Left colon (tissue), 2 donors: ENCODE measurements around the gene ITGA1. TPM values are rescaled to one million over a fixed set of nuclear protein-coding genes. Genes with fewer than 3 reads are reported as not detected.

Experiments used
- ATAC-seq: fragments of 200-7000 bp; cut with Tn5 transposase; one replicate; pipeline ENCODE4 v1.9.1; 2020; ENCODE audit warnings: mild to moderate bottlenecking, moderate library complexity
- DNase-seq, 2 donors: peaks; one replicate each; pipeline ENCODE4 v3.0.0-alpha.2; 2020
- intact Hi-C, 2 donors: fragments of 100-400 bp; cut with DNase I in 1 of 2; cut with micrococcal nuclease in 1 of 2; formaldehyde crosslinking; loops; one replicate each; pipeline versions ENCODE4 v1.11.2 to v1.14.0; 2022; cut with DNase I, micrococcal nuclease
- total RNA-seq, 2 donors: library from RNA; stranded (reverse); fragmentation: NEBNext Ultra II Directional; extraction: Animal tissue kit (Norgen Biotek cat#: 25700); gene quantifications; one replicate each; pipeline ENCODE4 v1.2.1, GENCODE V29; 2021
- donor health status: DM: no; HTN: no; CAD: no.
- donor health status: DM: yes; HTN: yes; CAD: no.

The ITGA1 gene
- total RNA-seq, 2 donors from 2014 or later: 25.2 to 47.0 TPM

- ATAC-seq: no peak
- intact Hi-C loops: no loop called here
- DNase-seq: no peak
These were observed 115.4 kb downstream of the ITGA1 start for GRCh38 chr5:52903142-52903541.

GRCh38 chr5:52906343-52906742 is 118.6 kb downstream of the ITGA1 start:
- DNase-seq (no peak), ATAC-seq (no peak)
- intact Hi-C loops: no loop called here

- intact Hi-C loops: no loop called here
- ATAC-seq (no peak), DNase-seq (no peak)
These were observed 119.1 kb downstream of the ITGA1 start for GRCh38 chr5:52906845-52907244.

GRCh38 chr5:52909192-52909591 is 121.5 kb downstream of the ITGA1 start:
- DNase-seq (no peak), ATAC-seq (peak; percentile 51)
- intact Hi-C loops: no loop called here

- intact Hi-C loops: loop anchor here in 1 of 2 donors (10.0 kb wide), 1 partner anchor 215 kb away; no protein-coding TSS in a partner anchor
- no peak for DNase-seq
- ATAC-seq: no peak
These were observed 122.4 kb downstream of the ITGA1 start for GRCh38 chr5:52910071-52910470.

GRCh38 chr5:52915176-52915875 is 127.6 kb downstream of the ITGA1 start:
- peak; percentile 88 for ATAC-seq

GRCh38 chr5:52920929-52921328 is 133.2 kb downstream of the ITGA1 start:
- intact Hi-C loops: no loop called here
- no peak for ATAC-seq
- no peak for DNase-seq

More at GRCh38 chr5:52915176-52915875, 127.6 kb downstream of the ITGA1 start:
- intact Hi-C loops: loop anchor here in 1 of 2 donors (2.0 to 10.0 kb wide), 2 partner anchors 129 to 221 kb away; partner anchors contain the start of genes ITGA1 and PELO
- DNase-seq: no peak

GRCh38 chr5:52922384-52922783 is 134.7 kb downstream of the ITGA1 start:
- intact Hi-C loops: no loop called here
- ATAC-seq (no peak), DNase-seq (peak in 1 of 2 donors; percentile 26)

GRCh38 chr5:52924456-52924855 is 136.7 kb downstream of the ITGA1 start:
- DNase-seq (no peak), ATAC-seq (no peak)
- intact Hi-C loops: no loop called here

- DNase-seq: no peak
- intact Hi-C loops: no loop called here
- no peak for ATAC-seq
These were observed 137.3 kb downstream of the ITGA1 start for GRCh38 chr5:52925001-52925400.

- intact Hi-C loops: no loop called here
- DNase-seq (no peak), ATAC-seq (no peak)
These were observed 141.0 kb downstream of the ITGA1 start for GRCh38 chr5:52928689-52929088.

- ATAC-seq: no peak
- intact Hi-C loops: no loop called here
- no peak for DNase-seq
These were observed 150.5 kb downstream of the ITGA1 start for GRCh38 chr5:52938226-52938625.

- intact Hi-C loops: loop anchor here in 1 of 2 donors (10.0 kb wide), 1 partner anchor 152 kb away; no protein-coding TSS in a partner anchor
- ATAC-seq (no peak), DNase-seq (no peak)
These were observed 155.6 kb downstream of the ITGA1 start for GRCh38 chr5:52943285-52943684.

- intact Hi-C loops: loop anchor here in 1 of 2 donors (10.0 kb wide), 1 partner anchor 151 kb away; no protein-coding TSS in a partner anchor
- DNase-seq (no peak), ATAC-seq (no peak)
These were observed 156.1 kb downstream of the ITGA1 start for GRCh38 chr5:52943808-52944207.

- intact Hi-C loops: loop anchor here in 1 of 2 donors (10.0 kb wide), 1 partner anchor 150 kb away; no protein-coding TSS in a partner anchor
- DNase-seq (no peak), ATAC-seq (no peak)
These were observed 157.3 kb downstream of the ITGA1 start for GRCh38 chr5:52945040-52945439.

GRCh38 chr5:52947208-52947607 is 159.5 kb downstream of the ITGA1 start:
- intact Hi-C loops: loop anchor here in 1 of 2 donors (10.0 kb wide), 1 partner anchor 148 kb away; no protein-coding TSS in a partner anchor
- peak in 1 of 2 donors; percentile 24 for DNase-seq
- no peak for ATAC-seq

- DNase-seq: no peak
- intact Hi-C loops: loop anchor here (2.0 to 10.0 kb wide), 2 partner anchors 147 to 149 kb away; no protein-coding TSS in a partner anchor
- ATAC-seq: no peak
These were observed 160.1 kb downstream of the ITGA1 start for GRCh38 chr5:52947851-52948250.

- DNase-seq: peak; percentile 45 to 47
- ATAC-seq: peak; percentile 100
- intact Hi-C loops: loop anchor here (2.0 to 10.0 kb wide), 2 partner anchors 146 to 148 kb away; no protein-coding TSS in a partner anchor
These were observed 160.8 kb downstream of the ITGA1 start for GRCh38 chr5:52948418-52949076.

GRCh38 chr5:52950686-52951085 is 163.0 kb downstream of the ITGA1 start:
- intact Hi-C loops: no loop called here
- DNase-seq (no peak), ATAC-seq (no peak)

GRCh38 chr5:52952483-52952882 is 164.8 kb downstream of the ITGA1 start:
- DNase-seq: no peak
- ATAC-seq: no peak
- intact Hi-C loops: no loop called here
